Right renal cortex interstitium (tissue), 3 donors: ENCODE data around the gene CYRIA. TPM values are rescaled to one million over a fixed set of nuclear protein-coding genes. Genes with fewer than 3 reads are reported as not detected.

Experiments
- DNase-seq, 3 donors: peaks; one replicate each; pipeline ENCODE4 v3.0.0-alpha.2; 2013; ENCODE audit warnings: low read depth in 3 of 3, low spot score in 2 of 3
- polyA plus RNA-seq, 3 donors: library from polyadenylated mRNA; unstranded; fragments of 120-200 nt; gene quantifications; one replicate each; pipeline ENCODE4 v1.2.1, GENCODE V29; 2013; ENCODE audit not compliant: insufficient read length in 3 of 3

CYRIA gene
- polyA plus RNA-seq, 3 donors: 2.5 to 3.2 (median 2.6) TPM

DNA sequence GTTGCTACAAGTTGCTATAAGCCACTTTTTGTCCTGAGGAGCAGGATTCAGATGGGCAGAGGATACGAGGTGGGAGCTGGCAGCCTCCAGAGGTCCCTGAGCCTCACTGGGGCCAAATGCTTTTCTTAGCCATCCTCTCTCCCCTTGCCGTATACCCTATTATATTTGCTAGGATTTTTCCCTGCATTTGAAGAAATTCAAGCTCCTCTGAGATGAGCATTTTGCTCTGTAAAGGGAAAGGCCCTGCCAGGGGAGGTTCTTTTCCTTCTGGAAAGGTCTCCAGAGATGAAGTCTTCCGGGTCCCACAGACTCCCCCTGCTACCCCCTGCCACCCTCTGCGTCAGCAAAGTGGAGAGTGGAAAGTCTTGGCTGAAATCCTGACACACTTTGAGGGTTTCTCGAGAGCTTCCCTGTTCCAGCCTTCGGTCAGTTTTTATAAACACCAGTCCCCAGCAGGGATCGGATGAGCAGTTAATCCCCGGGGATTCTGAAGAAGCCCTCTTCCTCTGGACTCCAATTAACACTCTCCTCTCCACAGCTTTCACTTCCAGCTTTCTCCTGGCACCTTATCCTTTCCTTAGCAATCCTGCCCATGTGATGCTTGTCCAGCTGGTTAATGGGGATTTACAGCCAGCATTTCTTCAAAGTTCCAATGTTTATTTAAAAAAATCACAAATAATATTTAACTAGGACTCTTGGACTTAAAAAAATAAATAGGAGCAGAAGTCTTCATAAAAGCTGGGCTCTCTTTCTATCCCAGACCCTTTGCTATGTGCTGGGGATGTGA lies 13.1 kb downstream of the CYRIA start:
- no peak for DNase-seq

GRCh38 chr2:16650287-16651249 lies 15.1 kb downstream of the CYRIA start:
- DNase-seq: no peak

GRCh38 chr2:16649353-16650286 lies 16.0 kb downstream of the CYRIA start:
- no peak for DNase-seq

GRCh38 chr2:16647992-16648617 lies 17.5 kb downstream of the CYRIA start:
- no peak for DNase-seq

- DNase-seq: no peak
Observed at GRCh38 chr2:16645775-16646559, 19.7 kb downstream of the CYRIA start.

DNA sequence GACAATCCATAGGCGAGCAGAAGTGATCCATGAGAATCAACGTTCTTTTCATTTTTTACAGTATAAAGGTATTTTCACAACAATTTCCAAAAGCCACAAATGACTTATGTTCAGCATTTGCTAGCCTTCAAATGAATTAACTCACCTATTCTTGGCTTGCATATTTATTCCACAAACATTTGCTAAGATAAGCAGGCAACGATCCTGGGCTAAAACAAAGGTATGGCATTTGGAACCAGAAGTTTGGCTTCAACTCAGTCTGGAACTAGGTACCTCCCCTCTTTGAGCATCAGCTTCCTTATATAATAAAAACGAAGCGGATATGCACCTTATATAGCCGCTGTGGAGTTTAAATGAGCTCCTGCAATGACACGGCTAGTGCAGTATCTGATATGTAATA lies 20.5 kb downstream of the CYRIA start:
- no peak for DNase-seq

DNA sequence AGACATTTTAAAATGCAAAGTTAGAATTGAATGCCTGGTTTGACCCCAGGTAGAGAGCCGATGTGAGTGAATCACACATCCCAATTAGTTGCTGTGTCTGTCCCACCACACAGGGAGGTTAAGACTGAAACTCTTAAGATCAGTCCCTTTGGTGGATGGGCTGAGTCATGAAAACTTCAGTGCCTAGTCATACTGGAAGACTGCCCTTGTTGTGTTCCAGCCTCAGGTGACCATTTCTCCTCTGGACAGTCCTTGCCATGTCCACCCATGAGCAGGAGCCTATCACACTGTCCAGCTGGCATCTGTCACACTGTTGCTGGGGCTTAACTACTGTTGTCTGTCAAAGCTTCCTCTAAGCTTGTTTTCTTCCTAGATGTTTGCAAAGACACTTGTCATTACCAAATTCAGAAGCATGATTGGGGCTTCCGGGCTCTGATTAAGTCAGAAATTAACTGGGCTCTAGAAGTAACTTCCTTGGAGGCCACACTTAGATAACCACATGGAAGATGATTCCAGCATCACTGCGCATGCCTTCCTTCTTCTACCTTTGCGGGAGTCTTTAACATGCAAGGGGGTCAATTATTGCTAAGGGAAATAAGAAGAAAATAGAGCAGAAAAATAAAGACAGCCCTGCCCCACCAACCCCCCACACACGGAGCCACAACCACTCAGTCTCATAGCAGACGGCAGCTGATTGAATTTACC lies 21.3 kb downstream of the CYRIA start:
- no peak for DNase-seq

GRCh38 chr2:16643099-16643498 lies 22.5 kb downstream of the CYRIA start:
- no peak for DNase-seq

- DNase-seq: no peak
Observed at GRCh38 chr2:16642088-16642487, 23.5 kb downstream of the CYRIA start.

DNA sequence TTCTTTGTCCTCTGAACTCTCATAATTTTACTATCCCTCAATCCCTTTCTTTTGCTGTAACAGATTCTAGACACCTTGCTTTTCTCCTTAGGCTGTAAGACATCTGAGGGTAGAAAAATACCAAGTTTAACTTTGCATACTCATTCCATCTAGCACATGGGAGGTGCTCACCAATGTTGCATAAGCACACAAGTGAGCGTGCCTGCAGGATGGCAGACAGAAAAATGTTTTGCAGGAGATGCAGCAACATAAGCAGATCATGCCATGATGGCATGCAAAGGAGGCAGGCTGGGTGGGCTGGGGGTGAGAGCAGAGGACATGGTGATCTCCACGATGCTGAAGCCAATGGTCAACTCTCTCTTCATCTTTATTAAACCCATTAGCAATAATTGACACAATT lies 24.1 kb downstream of the CYRIA start:
- DNase-seq: no peak

DNA sequence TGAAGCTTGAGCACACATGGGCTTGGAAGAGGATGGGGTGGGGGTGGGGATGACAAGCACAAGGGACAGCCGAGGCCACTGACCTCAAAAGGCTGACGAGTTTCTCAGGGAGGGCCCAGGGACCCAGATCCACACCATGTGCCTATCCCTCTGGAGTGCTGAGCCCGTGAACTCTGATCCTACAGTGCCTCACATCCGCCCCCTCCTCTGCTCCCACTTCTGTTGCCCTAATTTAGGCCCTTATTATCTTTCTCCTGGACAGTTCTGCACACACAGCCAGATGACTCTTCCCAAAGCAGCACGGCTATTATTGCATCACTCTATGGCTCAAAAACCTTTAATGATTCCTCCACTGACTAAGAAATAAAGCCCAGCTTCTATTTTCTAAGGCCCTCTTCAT lies 24.8 kb downstream of the CYRIA start:
- DNase-seq: no peak

DNA sequence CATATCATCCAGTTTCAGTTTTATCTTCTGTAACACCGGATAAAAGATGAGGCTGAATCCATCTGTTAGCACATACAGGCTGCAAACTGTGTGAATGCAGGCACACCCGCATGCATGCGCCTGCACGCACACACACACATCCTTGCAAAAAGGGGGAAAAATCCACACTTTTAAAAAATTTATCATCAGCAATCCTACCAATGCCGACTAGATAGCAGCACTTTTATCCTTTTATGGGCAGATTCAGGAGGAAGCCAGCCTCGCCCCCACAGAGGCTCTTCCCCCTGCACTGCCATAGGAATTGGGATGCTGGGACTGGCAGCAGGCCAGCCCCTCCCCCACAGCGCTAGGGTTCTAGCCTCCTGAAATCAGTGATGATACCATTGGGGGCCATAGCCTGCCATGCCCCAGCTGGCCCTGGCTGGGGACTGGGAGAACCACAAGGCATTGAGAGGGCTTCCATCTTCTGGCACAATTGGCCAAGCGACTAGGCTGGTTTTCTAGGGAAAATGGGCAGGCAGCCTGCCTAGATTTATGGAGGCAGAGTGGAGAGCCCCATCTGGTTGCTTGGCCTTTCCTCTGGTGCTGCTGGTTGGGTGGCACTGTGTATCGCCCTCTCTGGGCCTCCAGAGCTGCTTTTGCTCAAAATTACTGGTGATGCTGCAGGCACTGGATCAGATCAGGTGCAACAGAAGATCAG lies 25.5 kb downstream of the CYRIA start:
- DNase-seq: no peak

DNA sequence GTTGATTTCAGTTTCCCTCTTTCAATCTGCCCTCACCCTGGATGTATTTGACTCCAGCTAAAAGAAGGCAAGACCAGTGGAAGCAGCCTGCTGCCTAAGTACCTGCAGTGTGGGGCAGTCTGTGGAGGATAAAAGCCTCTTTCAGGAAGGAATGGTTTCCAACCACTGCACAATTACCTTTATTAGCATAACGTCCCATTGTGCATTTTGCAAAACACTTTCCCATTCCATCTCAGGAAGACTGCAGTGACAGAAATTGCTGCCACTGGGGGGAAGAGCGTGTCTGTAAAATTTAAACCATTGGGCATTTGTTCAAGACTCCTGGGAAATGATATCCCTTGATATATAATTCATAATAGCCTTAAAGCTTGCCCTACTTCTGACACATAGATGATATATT lies 26.2 kb downstream of the CYRIA start:
- no peak for DNase-seq

- DNase-seq: no peak
Observed at GRCh38 chr2:16638946-16639345, 26.7 kb downstream of the CYRIA start.

- no peak for DNase-seq
Observed at GRCh38 chr2:16637304-16637703, 28.3 kb downstream of the CYRIA start.

DNA sequence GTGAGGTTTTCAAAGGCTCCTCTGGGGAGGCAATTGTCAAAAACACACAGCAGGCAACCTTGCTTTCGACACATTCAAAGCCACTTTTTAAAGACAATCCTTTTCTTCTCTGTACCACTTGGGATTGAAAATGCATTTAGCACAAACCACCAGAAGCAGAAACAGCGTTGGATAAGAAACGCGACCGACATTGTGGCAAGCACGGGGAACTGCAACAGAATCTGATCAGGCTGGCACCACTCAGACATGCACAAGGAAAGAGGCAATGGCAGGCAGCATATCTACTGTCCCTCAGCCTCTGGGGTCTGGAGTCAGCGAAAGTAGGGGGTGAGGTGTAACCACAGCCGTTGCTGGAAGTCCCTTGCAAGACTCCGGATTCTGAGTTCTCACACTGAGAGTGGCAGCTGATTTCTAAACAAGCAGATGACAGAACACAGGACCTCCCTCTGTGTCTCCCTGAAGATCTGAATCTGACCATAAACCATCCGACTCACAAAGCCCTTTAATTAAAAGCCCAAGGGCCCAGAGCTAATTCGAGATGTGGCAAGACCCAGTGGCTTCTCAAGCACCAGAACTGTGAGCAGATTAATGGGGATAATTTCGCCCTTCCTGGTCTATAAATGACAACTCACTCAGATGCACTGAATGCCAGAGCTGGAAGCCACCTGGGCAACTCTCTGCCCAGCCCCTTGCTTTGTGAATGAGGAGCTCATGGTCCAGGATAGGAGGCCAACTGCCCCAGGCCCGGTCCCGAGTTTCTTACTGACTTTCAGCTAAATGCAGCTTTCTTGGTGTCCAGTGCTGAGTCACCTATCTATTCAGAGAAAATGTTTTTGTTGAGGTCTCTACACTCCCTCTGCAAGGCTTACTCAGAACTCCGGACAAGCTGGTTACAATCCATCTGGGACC lies 29.6 kb downstream of the CYRIA start:
- no peak for DNase-seq
